Colonic mucosa (tissue), 4 donors: Measurements from ENCODE around the gene COPS6. TPM values are rescaled to one million over a fixed set of nuclear protein-coding genes. Genes with fewer than 3 reads are reported as not detected.

ENCODE experiments used
- DNase-seq: peaks from one replicate; pipeline ENCODE4 v3.0.0-alpha.2; 2020
- H3K27ac ChIP-seq: fragments of 200-600 bp; one replicate; pipeline ENCODE4 v1.8.0; 2021
- H3K27me3 ChIP-seq: fragments of 200-600 bp; one replicate; pipeline ENCODE4 v1.8.0; 2021
- H3K36me3 ChIP-seq: fragments of 200-600 bp; one replicate; pipeline ENCODE4 v1.8.0; 2021
- H3K4me1 ChIP-seq: fragments of 200-600 bp; one replicate; pipeline ENCODE4 v1.8.0; 2021; ENCODE audit warnings: mild to moderate bottlenecking
- H3K4me3 ChIP-seq: fragments of 200-600 bp; one replicate; pipeline ENCODE4 v1.8.0; 2021
- H3K9ac ChIP-seq, 2 donors: one replicate each; pipeline ENCODE4 v1.7.0; 2013; ENCODE audit warnings: control low read depth in 2 of 2, low read depth in 2 of 2, low read length in 2 of 2
- H3K9me3 ChIP-seq: fragments of 200-600 bp; one replicate; pipeline ENCODE4 v1.8.0; 2021
- CTCF ChIP-seq: fragments of 200-600 bp; IDR thresholded peaks from one replicate; pipeline ENCODE4 v1.8.0; 2022; ENCODE audit warnings: antibody characterized with exemption, mild to moderate bottlenecking
- intact Hi-C: fragments of 100-400 bp; cut with DNase I; formaldehyde crosslinking; loops from one replicate; pipeline ENCODE4 v1.14.1; 2022
- total RNA-seq, 2 donors: library from RNA; stranded (reverse); fragmentation: NEBNext Ultra II Directional in 1 of 2; extraction: Animal tissue kit (Norgen Biotek cat#: 25700) in 1 of 2; gene quantifications; one replicate each; pipeline ENCODE4 v1.2.1, GENCODE V29; 2021
- donor health status: healthy.
- donor health status: DM: no; HTN: no; CAD: no.
- donor health status: DM: no; HTN: no; CAD: no.

Gene COPS6
- total RNA-seq, 2 donors from 2014 or later, result 67.3 to 110 TPM

GRCh38 chr7:100091411-100092181, 2.8 kb downstream of the COPS6 start:
- peaks cover 32% of the 10 kb centered on the region for H3K36me3 ChIP-seq
- no peaks in the 10 kb centered on the region for H3K9me3 ChIP-seq
- H3K4me3 ChIP-seq, result no peak overlapping the region
- peaks cover 3% of the 10 kb centered on the region for H3K4me1 ChIP-seq
- intact Hi-C loops, result no loop called here
- no peak for DNase-seq
- no peak for TF ChIP-seq CTCF
- no peaks in the 10 kb centered on the region for H3K27me3 ChIP-seq
- no peak overlapping the region for H3K27ac ChIP-seq
- H3K9ac ChIP-seq, result no peak overlapping the region

- Histone ChIP-seq H3K4me3 (no peak overlapping the region), H3K4me1 (peaks cover 3% of the 10 kb centered on the region), H3K27me3 (no peaks in the 10 kb centered on the region), H3K36me3 (peaks cover 37% of the 10 kb centered on the region), H3K9me3 (no peaks in the 10 kb centered on the region), H3K27ac (no peak overlapping the region), H3K9ac (no peak overlapping the region)
- DNase-seq, result no peak
- no peak for TF ChIP-seq CTCF
- intact Hi-C loops, result no loop called here
Measured at GRCh38 chr7:100093054-100093453, 4.3 kb downstream of the COPS6 start.

- peaks cover 3% of the 10 kb centered on the region for H3K4me1 ChIP-seq
- no peaks in the 10 kb centered on the region for H3K9me3 ChIP-seq
- H3K36me3 ChIP-seq, result peaks cover 42% of the 10 kb centered on the region
- H3K9ac ChIP-seq, result no peak overlapping the region
- DNase-seq, result no peak
- TF ChIP-seq CTCF, result no peak
- intact Hi-C loops, result no loop called here
- H3K27me3 ChIP-seq, result no peaks in the 10 kb centered on the region
- H3K4me3 ChIP-seq, result no peak overlapping the region
- H3K27ac ChIP-seq, result no peak overlapping the region
Measured at GRCh38 chr7:100093498-100093897, 4.7 kb downstream of the COPS6 start.

- Histone ChIP-seq H3K27ac (no peak overlapping the region), H3K9me3 (no peaks in the 10 kb centered on the region), H3K36me3 (peaks cover 42% of the 10 kb centered on the region), H3K4me1 (peaks cover 3% of the 10 kb centered on the region), H3K27me3 (no peaks in the 10 kb centered on the region), H3K4me3 (no peak overlapping the region), H3K9ac (no peak overlapping the region)
- no peak for TF ChIP-seq CTCF
- DNase-seq, result no peak
- intact Hi-C loops, result no loop called here
Measured at GRCh38 chr7:100093925-100094486, 5.2 kb downstream of the COPS6 start.

GRCh38 chr7:100095289-100095688, 6.5 kb downstream of the COPS6 start:
- H3K9ac ChIP-seq, result no peak overlapping the region
- no peaks in the 10 kb centered on the region for H3K9me3 ChIP-seq
- intact Hi-C loops, result no loop called here
- no peaks in the 10 kb centered on the region for H3K27me3 ChIP-seq
- H3K27ac ChIP-seq, result no peak overlapping the region
- H3K36me3 ChIP-seq, result peaks cover 42% of the 10 kb centered on the region
- peaks cover 5% of the 10 kb centered on the region for H3K4me1 ChIP-seq
- H3K4me3 ChIP-seq, result no peak overlapping the region
- no peak for TF ChIP-seq CTCF
- DNase-seq, result no peak
